GM19328 (cell line): ENCODE results near the gene CEP68.
"Not testable (repeated sequence)": the region's sequence is repeated elsewhere in the genome, so short reads cannot be mapped to it uniquely, and the experiment has no call there.

ENCODE experiments used
- ATAC-seq: cut with Tn5 transposase; IDR thresholded peaks from one replicate; pipeline ENCODE4 v1.9.1; 2021; ENCODE audit warnings: mild to moderate bottlenecking, moderate library complexity; ENCODE audit not compliant: unreplicated experiment

The CEP68 gene

GRCh38 chr2:65056215-65057053, at the start of gene CEP68:
TSS of gene CEP68 (plus strand) at chr2:65056416. CDS start at chr2:65069445, 13,029 bp downstream.
- ATAC-seq: peak; percentile 84

GRCh38 chr2:65013776-65014175, 42.4 kb upstream of the CEP68 start:
- ATAC-seq: no peak

DNA sequence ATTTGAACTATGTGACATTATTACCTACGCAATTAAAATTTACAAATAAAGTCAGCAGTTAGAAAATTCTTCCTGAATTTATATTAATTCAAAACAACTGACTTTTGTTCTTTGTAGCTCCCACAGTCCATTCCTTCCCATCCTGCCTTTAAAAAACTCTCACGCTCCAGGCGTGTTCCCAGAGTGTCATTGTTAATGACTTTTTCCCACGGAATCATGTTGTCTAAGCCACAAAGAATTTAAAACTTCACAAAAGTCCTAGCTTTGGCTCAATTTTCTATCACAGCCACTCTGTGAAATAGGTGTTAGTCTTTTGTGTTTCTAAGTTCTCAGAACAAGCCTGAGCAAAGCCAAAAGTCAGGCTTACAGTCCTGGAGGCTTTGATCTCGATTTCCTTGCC, 40.5 kb upstream of the CEP68 start:
- ATAC-seq: no peak

DNA sequence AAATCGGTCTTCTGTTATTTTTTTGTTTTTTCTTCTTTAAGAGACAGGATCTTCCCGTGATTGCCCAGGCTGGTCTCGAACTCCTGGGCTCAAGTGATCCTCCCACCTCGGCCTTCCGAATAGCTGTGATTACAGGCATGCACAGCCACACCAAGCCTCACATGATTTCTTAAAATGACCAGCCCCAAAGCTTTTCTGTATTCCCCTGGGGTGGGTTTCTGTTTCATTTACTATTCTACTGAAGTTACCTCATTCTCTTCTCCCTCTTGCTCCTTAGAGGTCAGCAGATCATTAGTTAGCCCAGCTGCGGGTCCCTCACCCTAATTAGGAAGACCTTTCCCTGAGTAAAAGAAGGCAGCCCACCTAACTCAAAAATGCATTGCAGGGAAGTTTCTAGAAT, 39.4 kb upstream of the CEP68 start:
- no peak for ATAC-seq

GRCh38 chr2:65017335-65017734, 38.9 kb upstream of the CEP68 start:
- ATAC-seq: no peak

GRCh38 chr2:65018141-65018582, 38.1 kb upstream of the CEP68 start:
- no peak for ATAC-seq

- no peak for ATAC-seq
Measured at GRCh38 chr2:65019010-65019409, 37.2 kb upstream of the CEP68 start.

GRCh38 chr2:65019675-65020195, 36.5 kb upstream of the CEP68 start:
- ATAC-seq: no peak

DNA sequence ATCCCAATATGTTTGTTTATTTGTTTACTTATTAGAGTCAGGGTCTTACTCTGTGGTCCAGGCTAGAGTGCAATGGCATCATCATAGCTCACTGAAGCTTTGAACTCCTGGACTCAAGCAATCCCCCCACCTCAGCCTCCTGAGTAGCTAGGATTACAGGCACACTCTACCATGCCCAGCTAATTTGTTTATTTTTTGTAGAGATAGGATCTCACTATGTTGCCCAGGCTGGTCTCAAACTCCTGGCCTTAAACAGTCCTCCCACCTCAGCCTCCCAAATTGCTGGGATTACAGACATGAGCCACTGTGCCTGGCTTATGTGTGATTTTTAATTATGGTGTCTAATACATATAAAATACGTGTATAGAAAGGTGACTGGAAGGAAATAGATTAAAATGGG, 36.0 kb upstream of the CEP68 start:
- not testable (repeated sequence) for ATAC-seq

DNA sequence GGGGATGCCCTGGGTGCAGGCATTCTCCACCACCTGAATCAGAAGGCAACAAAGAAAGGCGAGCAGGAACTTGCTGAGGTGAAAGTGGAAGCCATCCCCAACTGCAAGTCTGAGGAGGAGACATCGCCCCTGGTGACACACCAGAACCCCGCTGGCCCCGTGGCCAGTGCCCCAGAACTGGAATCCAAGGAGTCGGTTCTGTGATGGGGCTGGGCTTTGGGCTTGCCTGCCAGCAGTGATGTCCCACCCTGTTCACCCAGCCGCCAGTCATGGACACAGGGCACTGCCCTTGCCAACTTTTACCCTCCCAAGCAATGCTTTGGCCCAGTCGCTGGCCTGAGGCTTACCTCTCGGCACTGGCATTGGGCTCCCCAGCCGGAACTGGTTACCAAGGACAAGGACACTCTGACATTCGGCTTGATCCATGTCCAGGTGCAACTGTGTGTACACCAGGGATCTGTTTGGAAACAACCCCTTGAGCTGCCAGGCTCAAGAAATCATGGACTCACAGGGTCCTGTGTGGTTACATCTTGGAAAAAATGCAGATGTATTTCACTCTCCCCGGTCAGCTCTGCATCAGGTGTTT, 35.2 kb upstream of the CEP68 start:
- ATAC-seq: no peak

GRCh38 chr2:65021709-65022108, 34.5 kb upstream of the CEP68 start:
- ATAC-seq: no peak

GRCh38 chr2:65022189-65022588, 34.0 kb upstream of the CEP68 start:
- ATAC-seq: no peak

GRCh38 chr2:65023742-65024141, 32.5 kb upstream of the CEP68 start:
- ATAC-seq: no peak

DNA sequence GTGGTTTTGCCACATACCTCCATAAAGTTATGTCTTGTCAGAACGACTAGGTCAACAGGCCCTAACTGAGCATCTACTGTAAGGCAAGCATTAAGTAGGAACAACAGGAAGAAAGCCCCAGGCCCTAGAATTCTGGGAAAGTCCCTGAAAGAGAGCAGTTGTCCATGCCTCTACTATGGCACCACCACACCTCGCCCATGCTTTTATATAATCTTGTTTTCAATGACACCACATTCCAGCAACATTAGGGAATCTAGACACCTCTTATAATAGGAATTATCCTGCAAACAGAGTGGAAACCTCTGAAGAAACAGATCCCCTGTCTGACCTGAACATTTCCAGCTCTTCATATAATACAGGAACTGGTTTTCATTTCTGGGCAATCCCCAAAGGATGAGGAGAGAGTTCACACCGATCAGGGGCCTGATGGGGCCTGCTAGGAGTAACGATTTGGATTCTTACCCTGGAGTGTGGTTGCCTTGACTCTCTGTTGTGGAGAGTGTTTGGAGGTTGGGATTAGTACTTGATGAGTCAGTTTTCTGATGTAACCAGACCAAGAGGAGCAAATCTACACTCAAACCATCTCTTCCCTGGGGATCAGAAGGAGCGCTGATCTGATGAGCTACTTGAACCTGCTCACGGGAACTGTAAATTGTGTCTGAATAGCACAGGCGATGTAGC, 31.9 kb upstream of the CEP68 start:
- ATAC-seq: no peak

DNA sequence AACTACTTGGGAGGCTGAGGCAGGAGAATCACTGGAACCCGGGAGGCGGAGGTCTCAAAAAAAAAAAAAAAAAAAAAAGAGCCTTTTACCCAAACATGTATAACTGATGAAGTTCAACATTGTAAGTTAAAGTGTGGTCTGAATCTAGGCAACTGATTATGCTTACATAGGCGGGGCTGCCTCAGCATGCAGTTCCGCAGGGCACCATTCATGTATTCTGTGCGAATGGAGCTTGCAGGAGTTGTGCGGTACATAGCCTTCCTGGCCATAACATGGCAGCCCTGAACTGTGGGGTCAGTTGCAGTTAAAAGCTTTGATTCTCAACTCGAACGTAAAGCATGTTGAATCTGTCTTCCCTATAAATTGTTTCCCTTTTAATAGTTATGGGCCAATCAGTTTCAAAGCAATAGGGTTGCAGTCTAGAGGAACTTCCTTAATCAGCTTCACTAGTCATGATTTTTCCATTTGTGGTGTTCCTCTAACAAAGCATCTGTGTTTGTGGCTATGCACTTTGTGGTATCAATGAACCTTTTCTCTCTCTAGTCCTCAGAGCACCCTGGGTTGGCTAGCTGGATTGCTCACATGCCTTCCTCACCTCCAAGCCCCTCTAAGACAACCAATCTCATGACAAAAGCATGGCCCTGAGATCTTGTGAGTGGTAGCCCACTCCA, 30.6 kb upstream of the CEP68 start:
- ATAC-seq: no peak

GRCh38 chr2:65026154-65026553, 30.1 kb upstream of the CEP68 start:
- no peak for ATAC-seq

- ATAC-seq: no peak
Measured at GRCh38 chr2:65026704-65027464, 29.3 kb upstream of the CEP68 start.

GRCh38 chr2:65027616-65028244, 28.5 kb upstream of the CEP68 start:
- no peak for ATAC-seq

GRCh38 chr2:65030476-65031332, 25.5 kb upstream of the CEP68 start:
- ATAC-seq: no peak
